Chondrocyte (in vitro differentiated cells): ENCODE measurements around the gene RANBP3. TPM values are rescaled to one million over a fixed set of nuclear protein-coding genes. Genes with fewer than 3 reads are reported as not detected.
A peak's percentile ranks its signal among the peaks of the same experiment; 100 is the strongest.

Source experiments
- DNase-seq: peaks from one replicate; pipeline ENCODE4 v3.0.0; 2021; ENCODE audit warnings: mixed read lengths, low spot score
- H3K27ac Mint-ChIP-seq: one replicate; pipeline ENCODE4 v1.8.0; 2021; ENCODE audit warnings: mild to moderate bottlenecking, moderate library complexity, mixed read lengths; ENCODE audit not compliant: unreplicated experiment
- H3K27me3 Mint-ChIP-seq: 2 replicates; pipeline ENCODE4 v1.8.0; 2021; ENCODE audit warnings: low read depth, mixed read lengths
- H3K36me3 Mint-ChIP-seq: 2 replicates; pipeline ENCODE4 v1.8.0; 2021; ENCODE audit warnings: low read depth, mixed read lengths
- H3K4me1 Mint-ChIP-seq: 2 replicates; pipeline ENCODE4 v1.8.0; 2021; ENCODE audit warnings: low read depth, mild to moderate bottlenecking, mixed read lengths
- H3K4me3 Mint-ChIP-seq: one replicate; pipeline ENCODE4 v1.8.0; 2021; ENCODE audit warnings: mild to moderate bottlenecking, moderate library complexity, mixed read lengths; ENCODE audit not compliant: unreplicated experiment
- H3K9me3 Mint-ChIP-seq: 2 replicates; pipeline ENCODE4 v1.8.0; 2021; ENCODE audit warnings: low read depth, mixed read lengths
- total RNA-seq: library from RNA; stranded (reverse); gene quantifications from 3 replicates; pipeline ENCODE4 v1.2.1, GENCODE V29; 2021
- TF ChIP-seq, protein P1 (sequence below): fragments of 200-600 bp; sonication (generic); IDR thresholded peaks from 2 replicates; pipeline ENCODE4 v1.5.0; 2021; ENCODE audit warnings: antibody characterized with exemption, mild to moderate bottlenecking, moderate library complexity

The RANBP3 gene
- total RNA-seq, 1 donor from 2014 or later: 53.5 TPM

DNA sequence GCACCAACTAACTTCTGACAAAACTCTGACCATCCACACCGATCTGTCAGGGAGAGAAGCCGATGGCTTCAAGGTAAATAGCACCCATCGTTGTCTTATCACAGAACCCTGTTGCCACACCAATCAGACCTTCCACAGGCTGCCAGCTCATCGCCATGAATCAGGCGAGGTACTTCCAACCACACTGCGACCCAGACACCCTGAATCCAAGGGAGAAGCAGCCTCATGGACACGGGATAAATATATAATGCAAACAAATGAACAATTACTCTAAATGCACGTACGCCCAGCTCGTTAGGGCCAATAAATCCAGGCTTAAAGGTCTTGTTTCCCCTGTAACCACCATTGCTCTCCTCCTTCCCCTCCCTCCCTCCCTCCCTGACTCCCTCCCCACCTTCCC is 20.8 kb downstream of the RANBP3 start:
- DNase-seq: no peak
- H3K27ac Mint-ChIP-seq: no peak overlapping the region
- TF ChIP-seq, protein P1, sequence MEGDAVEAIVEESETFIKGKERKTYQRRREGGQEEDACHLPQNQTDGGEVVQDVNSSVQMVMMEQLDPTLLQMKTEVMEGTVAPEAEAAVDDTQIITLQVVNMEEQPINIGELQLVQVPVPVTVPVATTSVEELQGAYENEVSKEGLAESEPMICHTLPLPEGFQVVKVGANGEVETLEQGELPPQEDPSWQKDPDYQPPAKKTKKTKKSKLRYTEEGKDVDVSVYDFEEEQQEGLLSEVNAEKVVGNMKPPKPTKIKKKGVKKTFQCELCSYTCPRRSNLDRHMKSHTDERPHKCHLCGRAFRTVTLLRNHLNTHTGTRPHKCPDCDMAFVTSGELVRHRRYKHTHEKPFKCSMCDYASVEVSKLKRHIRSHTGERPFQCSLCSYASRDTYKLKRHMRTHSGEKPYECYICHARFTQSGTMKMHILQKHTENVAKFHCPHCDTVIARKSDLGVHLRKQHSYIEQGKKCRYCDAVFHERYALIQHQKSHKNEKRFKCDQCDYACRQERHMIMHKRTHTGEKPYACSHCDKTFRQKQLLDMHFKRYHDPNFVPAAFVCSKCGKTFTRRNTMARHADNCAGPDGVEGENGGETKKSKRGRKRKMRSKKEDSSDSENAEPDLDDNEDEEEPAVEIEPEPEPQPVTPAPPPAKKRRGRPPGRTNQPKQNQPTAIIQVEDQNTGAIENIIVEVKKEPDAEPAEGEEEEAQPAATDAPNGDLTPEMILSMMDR: no peak
- H3K27me3 Mint-ChIP-seq: no peaks in the 10 kb centered on the region
- H3K4me1 Mint-ChIP-seq: peaks cover 58% of the 10 kb centered on the region
- H3K4me3 Mint-ChIP-seq: no peak overlapping the region
- H3K9me3 Mint-ChIP-seq: no peaks in the 10 kb centered on the region
- H3K36me3 Mint-ChIP-seq: no peaks in the 10 kb centered on the region

DNA sequence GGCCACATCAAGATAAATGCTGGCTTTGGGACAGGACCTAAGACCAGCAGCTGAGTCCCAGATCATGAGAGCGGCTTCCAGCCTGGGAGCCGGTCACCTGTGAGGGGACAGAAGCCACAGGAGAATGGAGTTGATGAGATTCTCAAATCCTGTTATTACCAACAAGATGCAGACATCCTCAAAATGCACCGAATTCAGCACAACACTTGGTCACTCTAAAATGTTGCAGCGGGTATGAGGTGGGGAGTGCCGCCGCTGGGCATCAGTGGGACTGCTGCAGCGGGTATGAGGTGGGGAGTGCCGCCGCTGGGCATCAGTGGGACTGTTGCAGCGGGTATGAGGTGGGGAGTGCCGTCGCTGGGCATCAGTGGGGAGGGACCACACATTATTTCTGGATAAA is 21.2 kb downstream of the RANBP3 start:
- no peaks in the 10 kb centered on the region for H3K27me3 Mint-ChIP-seq
- H3K9me3 Mint-ChIP-seq: no peaks in the 10 kb centered on the region
- no peak overlapping the region for H3K4me3 Mint-ChIP-seq
- H3K4me1 Mint-ChIP-seq: peaks cover 57% of the 10 kb centered on the region
- no peak for DNase-seq
- no peaks in the 10 kb centered on the region for H3K36me3 Mint-ChIP-seq
- TF ChIP-seq, protein P1: no peak
- H3K27ac Mint-ChIP-seq: no peak overlapping the region

DNA sequence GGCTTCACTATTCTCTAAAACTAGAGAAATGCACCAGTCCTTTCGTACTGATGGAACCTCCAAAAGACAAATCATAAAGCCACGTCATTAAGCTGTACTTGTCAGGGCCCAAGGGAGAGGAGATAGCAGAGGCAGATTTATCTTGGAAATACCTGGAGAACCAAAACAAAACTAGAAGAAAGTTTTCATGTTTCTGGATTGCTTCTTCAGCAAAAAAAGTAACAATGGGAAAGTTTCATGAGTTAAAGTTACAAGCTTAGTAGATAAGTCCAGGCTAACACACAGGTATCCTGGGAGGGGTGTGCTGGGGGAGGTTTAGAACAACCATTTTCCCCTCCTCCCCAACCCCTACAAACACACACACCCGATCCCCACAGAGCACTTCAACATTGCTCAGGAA is 21.6 kb downstream of the RANBP3 start:
- Mint-ChIP-seq H3K4me1 (peaks cover 57% of the 10 kb centered on the region), H3K27ac (no peak overlapping the region), H3K36me3 (no peaks in the 10 kb centered on the region), H3K27me3 (no peaks in the 10 kb centered on the region), H3K9me3 (no peaks in the 10 kb centered on the region), H3K4me3 (no peak overlapping the region)
- TF ChIP-seq, protein P1: no peak
- DNase-seq: no peak

DNA sequence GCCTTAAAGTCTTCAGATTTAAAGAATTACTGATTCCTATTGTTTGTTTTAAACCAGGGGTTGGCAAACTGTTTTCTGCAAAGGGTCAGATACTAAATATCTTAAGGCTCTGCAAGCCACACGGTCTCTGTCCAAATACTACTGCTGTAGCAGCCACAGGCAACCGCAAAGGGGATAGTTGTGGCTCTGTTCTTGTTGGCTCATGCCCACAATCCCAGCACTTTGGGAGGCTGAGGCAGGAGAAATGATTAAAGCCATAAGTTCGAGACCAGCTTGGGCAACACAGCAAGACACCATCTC is 22.4 kb downstream of the RANBP3 start:
- H3K9me3 Mint-ChIP-seq: no peaks in the 10 kb centered on the region
- H3K36me3 Mint-ChIP-seq: no peaks in the 10 kb centered on the region
- no peak for DNase-seq
- TF ChIP-seq, protein P1: no peak
- H3K27me3 Mint-ChIP-seq: no peaks in the 10 kb centered on the region
- H3K4me3 Mint-ChIP-seq: no peak overlapping the region
- peaks cover 61% of the 10 kb centered on the region for H3K4me1 Mint-ChIP-seq
- H3K27ac Mint-ChIP-seq: peak overlapping the region; percentile 39

DNA sequence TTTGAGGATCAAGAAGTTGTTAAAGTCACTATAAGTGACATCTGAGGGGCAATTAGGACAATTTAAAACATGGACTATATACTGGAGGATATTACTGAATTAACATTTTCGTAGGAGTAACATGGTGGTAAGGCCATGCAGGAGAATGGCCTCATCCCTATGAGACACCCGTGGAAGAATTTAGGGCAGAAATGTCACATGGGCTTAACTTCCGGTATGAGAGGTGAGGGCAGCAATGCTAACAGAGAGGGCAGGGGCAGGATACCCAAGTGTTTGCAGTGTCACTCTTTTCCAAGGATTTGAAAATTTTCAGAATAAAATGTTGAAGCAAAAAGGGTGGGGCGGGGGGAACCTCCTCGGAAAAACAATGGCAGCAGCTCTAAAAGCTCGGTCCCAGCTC is 23.6 kb downstream of the RANBP3 start:
- no peak for DNase-seq
- Mint-ChIP-seq H3K9me3 (no peaks in the 10 kb centered on the region), H3K4me3 (peak overlapping the region; percentile 3), H3K27ac (peak overlapping the region; percentile 85), H3K36me3 (no peaks in the 10 kb centered on the region), H3K27me3 (no peaks in the 10 kb centered on the region), H3K4me1 (peaks cover 54% of the 10 kb centered on the region)
- TF ChIP-seq, protein P1: no peak
